HepG2 (cell line): ENCODE results near the gene PDK2. TPM values are rescaled to one million over a fixed set of nuclear protein-coding genes. Genes with fewer than 3 reads are reported as not detected.

Source experiments
- ATF7 ChIP-seq, 2 experiments: fragments of 450-650 bp in 1 of 2; sonication (generic) in 1 of 2; formaldehyde crosslinking in 1 of 2; IDR thresholded peaks; 2 replicates each; pipeline versions ENCODE4 v1.4.0 to v1.6.1; 2016 to 2020; ENCODE audit warnings: antibody characterized with exemption in 1 of 2, mild to moderate bottlenecking in 1 of 2, missing genetic modification reagents in 1 of 2
- GMEB2 ChIP-seq: IDR thresholded peaks from 2 replicates; pipeline ENCODE4 v1.6.1; 2016; ENCODE audit warnings: missing biosample characterization, missing genetic modification reagents, low read depth
- MYNN ChIP-seq: sonication (generic); formaldehyde crosslinking; IDR thresholded peaks from 2 replicates; pipeline ENCODE4 v1.4.0; 2020; ENCODE audit warnings: mild to moderate bottlenecking, low read depth, missing genetic modification reagents
- NFAT5 ChIP-seq: sonication (generic); formaldehyde crosslinking; IDR thresholded peaks from 2 replicates; pipeline ENCODE4 v1.4.0; 2020; ENCODE audit warnings: missing genetic modification reagents
- NFKBIZ ChIP-seq: IDR thresholded peaks from 2 replicates; pipeline ENCODE4 v1.6.1; 2018; ENCODE audit warnings: missing genetic modification reagents, missing compliant biosample characterization
- NR3C1 ChIP-seq: sonication (generic); formaldehyde crosslinking; IDR thresholded peaks from 2 replicates; pipeline ENCODE4 v1.4.0; 2020; ENCODE audit warnings: missing genetic modification reagents
- PAX8 ChIP-seq: sonication (generic); formaldehyde crosslinking; IDR thresholded peaks from 2 replicates; pipeline ENCODE4 v1.8.0; 2022; ENCODE audit warnings: mild to moderate bottlenecking, missing genetic modification reagents, borderline replicate concordance
- RBM39 ChIP-seq: fragments of 200-400 bp; formaldehyde crosslinking; IDR thresholded peaks from one replicate; pipeline ENCODE4 v1.6.1; 2018; ENCODE audit warnings: antibody characterized with exemption, mild to moderate bottlenecking, low read depth, low read length; ENCODE audit not compliant: poor library complexity, severe bottlenecking
- TCF12 ChIP-seq, 2 experiments: fragments of 450-650 bp in 1 of 2; sonication (generic) in 1 of 2; formaldehyde crosslinking in 1 of 2; IDR thresholded peaks; 2 replicates each; pipeline versions ENCODE4 v1.6.1 to v1.8.0; 2017 to 2022; ENCODE audit warnings: antibody characterized with exemption in 1 of 2, mild to moderate bottlenecking in 1 of 2, missing genetic modification reagents in 1 of 2, moderate library complexity in 1 of 2
- TEAD2 ChIP-seq: sonication (generic); formaldehyde crosslinking; IDR thresholded peaks from 2 replicates; pipeline ENCODE4 v1.9.0; 2021; ENCODE audit warnings: missing genetic modification reagents
- YEATS2 ChIP-seq: sonication (generic); formaldehyde crosslinking; IDR thresholded peaks from 2 replicates; pipeline ENCODE4 v1.4.0; 2020; ENCODE audit warnings: missing genetic modification reagents, borderline replicate concordance
- ZBTB44 ChIP-seq: sonication (generic); formaldehyde crosslinking; IDR thresholded peaks from 2 replicates; pipeline ENCODE4 v1.4.0; 2020; ENCODE audit warnings: missing genetic modification reagents
- ZNF362 ChIP-seq: sonication (generic); formaldehyde crosslinking; IDR thresholded peaks from 2 replicates; pipeline ENCODE4 v1.4.0; 2020; ENCODE audit warnings: missing genetic modification reagents, mild to moderate bottlenecking, borderline replicate concordance
- ZNF501 ChIP-seq: sonication (generic); formaldehyde crosslinking; IDR thresholded peaks from 2 replicates; pipeline ENCODE4 v1.5.1; 2020; ENCODE audit warnings: mild to moderate bottlenecking, moderate library complexity, missing genetic modification reagents
- ZNF770 ChIP-seq: sonication (generic); formaldehyde crosslinking; IDR thresholded peaks from 2 replicates; pipeline ENCODE4 v1.5.0; 2020; ENCODE audit warnings: mild to moderate bottlenecking, missing genetic modification reagents
- polyA plus RNA-seq, 8 experiments: library from polyadenylated mRNA; depleted of rRNA in 3 of 8; stranded (reverse) in 7 of 8; unstranded in 1 of 8; fragments of >200 nt; fragmentation: Illumina TruSeq in 4 of 8; extraction: Trizol in 4 of 8; gene quantifications; 2 replicates each; pipeline versions ENCODE4 v1.2.1 to v1.2.3, GENCODE V29; 2011 to 2016; ENCODE audit warnings: low read depth in 4 of 8, missing spikeins in 1 of 8, mixed read lengths in 1 of 8; ENCODE audit not compliant: insufficient read depth in 1 of 8
- total RNA-seq, 5 experiments: library from RNA; depleted of rRNA; stranded (reverse); fragments of >200 nt; fragmentation: Illumina TruSeq; extraction: Trizol; gene quantifications; 2 replicates each; pipeline ENCODE4 v1.2.3, GENCODE V29; 2016; ENCODE audit warnings: low read depth in 1 of 5

The PDK2 gene
- total and polyA plus RNA-seq, 2 of the 13 experiments (the other 11 are each of a cell fraction or from before 2014, with no cell fraction given): 18.5 to 59.7 TPM

- TF ChIP-seq NFAT5 (CRISPR knock-in tag): 0 out of 2 replicates have a peak, but pooled peaks have one; percentile 24
- no peak; the same call in 1 of the 2 replicates for TF ChIP-seq NFKBIZ (CRISPR knock-in tag)
- TF ChIP-seq TCF12 (IDR thresholded peaks at IDR 0.05): no peak
- no peak for TF ChIP-seq TCF12 (CRISPR knock-in tag; IDR thresholded peaks at IDR 0.05)
- no peak for TF ChIP-seq PAX8 (CRISPR knock-in tag)
- peak; percentile 68; the same call in 1 of the 2 replicates for TF ChIP-seq MYNN
- no peak for TF ChIP-seq TEAD2
- TF ChIP-seq GMEB2 (CRISPR knock-in tag): peak; percentile 68; the same call in 1 of the 2 replicates
- peak; percentile 46; the same call in 1 of the 2 replicates for TF ChIP-seq ZBTB44 (CRISPR knock-in tag)
- TF ChIP-seq ZNF770 (CRISPR knock-in tag): peak; percentile 55
- TF ChIP-seq YEATS2 (CRISPR knock-in tag): peak; percentile 74; the same call in 1 of the 2 replicates
- peak; percentile 93 for TF ChIP-seq ZNF501 (CRISPR knock-in tag)
- TF ChIP-seq NR3C1: peak; percentile 87; the same call in 1 of the 2 replicates
- TF ChIP-seq RBM39: peak; percentile 43
- TF ChIP-seq ATF7 (IDR thresholded peaks at IDR 0.05): no peak
- no peak for TF ChIP-seq ATF7 (CRISPR knock-in tag; IDR thresholded peaks at IDR 0.05)
- no peak for TF ChIP-seq ZNF362 (CRISPR knock-in tag)
Measured at GRCh38 chr17:50094753-50095619, at the start of gene PDK2 (continued).
